SK-N-DZ (cell line): Measurements from ENCODE around the gene MLLT6.

Source experiments
- DNase-seq: peaks from one replicate; pipeline ENCODE4 v3.0.0-alpha.2; 2015; ENCODE audit warnings: low spot score
- small RNA-seq, 2 experiments: library from RNA; depleted of rRNA; stranded (forward); fragments of <200 nt; gene quantifications; one replicate each; pipeline ENCODE3, GENCODE V24; 2014

MLLT6 gene

DNA sequence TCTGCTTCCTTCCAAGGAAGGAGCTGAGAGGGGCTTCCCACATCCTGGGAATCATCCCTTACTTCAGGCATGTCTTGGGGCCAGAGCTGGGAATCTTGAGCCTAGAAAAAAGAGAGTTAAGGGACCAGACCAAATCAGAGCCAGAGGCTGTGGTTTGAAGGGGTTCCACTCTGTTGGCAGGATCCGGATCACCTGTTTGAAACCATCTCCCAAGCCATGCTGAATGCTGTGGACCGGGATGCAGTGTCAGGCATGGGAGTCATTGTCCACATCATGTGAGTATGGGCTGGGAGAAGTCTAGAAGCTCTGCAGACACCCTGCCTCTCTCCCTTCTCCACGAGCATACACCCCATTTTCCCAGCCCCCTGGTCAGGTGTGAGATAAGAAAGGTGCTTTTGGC lies 57.2 kb downstream of the MLLT6 start:
- DNase-seq: no peak

GRCh38 chr17:38766341-38766740 lies 61.3 kb downstream of the MLLT6 start:
- DNase-seq: no peak

DNA sequence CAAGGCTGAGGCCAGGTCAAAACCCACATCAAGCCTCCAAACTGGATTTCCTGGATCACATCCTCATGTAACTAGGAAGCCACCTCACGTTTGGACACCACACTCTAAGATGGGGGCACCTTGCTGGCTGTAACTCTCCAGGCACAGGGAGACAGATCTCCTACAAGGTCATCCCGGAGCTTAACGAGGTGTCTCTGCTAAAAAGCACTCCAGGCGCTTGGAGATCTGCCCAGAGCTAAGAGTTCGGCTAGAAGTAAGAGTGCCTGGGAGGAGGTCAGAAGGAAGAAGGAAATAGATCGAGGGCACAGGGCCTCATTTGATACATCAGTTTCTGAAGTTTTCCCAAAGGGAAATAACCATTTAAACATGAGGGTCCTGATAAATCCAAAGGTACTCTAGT lies 63.3 kb downstream of the MLLT6 start:
- no peak for DNase-seq

GRCh38 chr17:38773258-38773657 lies 68.2 kb downstream of the MLLT6 start:
- DNase-seq: no peak

DNA sequence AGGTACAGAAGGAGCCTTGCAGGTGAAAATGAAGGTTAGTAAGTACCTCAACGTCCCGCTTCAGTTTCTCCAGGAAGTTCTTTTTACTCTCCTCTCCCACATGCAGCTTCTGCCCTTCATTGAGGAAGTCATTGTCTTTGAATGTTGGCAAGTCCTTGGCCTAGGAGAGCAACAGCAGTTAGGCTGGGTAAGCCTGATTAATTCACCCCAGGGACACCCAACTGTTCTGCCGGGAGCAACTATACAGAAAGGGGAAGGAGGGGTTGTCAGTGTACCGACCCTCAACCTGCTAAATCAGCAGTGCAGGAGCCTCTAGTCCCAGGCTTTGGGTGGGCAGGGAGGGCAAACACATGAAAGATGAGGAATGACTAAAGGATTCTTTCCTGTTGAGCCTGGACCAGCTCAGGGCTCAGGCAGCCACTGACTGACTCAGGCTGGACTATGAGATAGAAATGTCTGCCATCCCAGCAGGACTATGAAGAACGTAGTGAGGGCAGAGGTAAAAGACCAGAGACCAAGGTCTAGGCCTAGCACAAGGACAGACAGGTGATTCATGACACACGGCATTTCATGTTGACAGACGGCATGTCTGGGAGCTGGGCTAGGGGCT lies 72.7 kb downstream of the MLLT6 start:
- DNase-seq: no peak

Small RNA genes within 50 kb of the gene (small RNA-seq; reads per million reads assigned to genes)
- gene MIR4726 (0 to 0.09 reads per million in 2 experiments), gene MIR4734 (0.03 to 0.04 reads per million in 2 experiments), gene RNA5SP440 (1.3 to 2.4 reads per million in 2 experiments), gene RNU6-866P (0 reads per million in 2 experiments)
